Liver (tissue), 9 donors: ENCODE results near the gene VGLL4. TPM values are rescaled to one million over a fixed set of nuclear protein-coding genes. Genes with fewer than 3 reads are reported as not detected.

Experiments
- DNase-seq: peaks from one replicate; pipeline ENCODE4 v3.0.0-alpha.2; 2017; ENCODE audit warnings: low spot score
- H3K27ac ChIP-seq, 2 donors: one replicate each; pipeline ENCODE4 v1.7.0; 2013; ENCODE audit warnings: inconsistent platforms in 2 of 2, low read length in 2 of 2, control low read depth in 1 of 2, low read depth in 1 of 2, mild to moderate bottlenecking in 1 of 2
- H3K27me3 ChIP-seq, 4 donors: one replicate each; pipeline versions ENCODE4 v1.6.1 to v1.7.0; 2013; ENCODE audit warnings: low read length in 3 of 4, inconsistent platforms in 1 of 4, mild to moderate bottlenecking in 1 of 4, moderate library complexity in 1 of 4; ENCODE audit not compliant: control insufficient read depth in 4 of 4, insufficient read depth in 4 of 4
- H3K36me3 ChIP-seq, 4 donors: one replicate each; pipeline versions ENCODE4 v1.6.1 to v1.7.0; 2013; ENCODE audit warnings: low read length in 3 of 4, mild to moderate bottlenecking in 3 of 4, low read depth in 1 of 4, moderate library complexity in 1 of 4; ENCODE audit not compliant: control insufficient read depth in 4 of 4, insufficient read depth in 3 of 4
- H3K4me1 ChIP-seq, 4 donors: one replicate each; pipeline versions ENCODE4 v1.6.1 to v1.7.0; 2013; ENCODE audit warnings: low read length in 3 of 4, mild to moderate bottlenecking in 3 of 4, moderate library complexity in 1 of 4; ENCODE audit not compliant: control insufficient read depth in 4 of 4, insufficient read depth in 4 of 4
- H3K4me3 ChIP-seq, 3 donors: one replicate each; pipeline versions ENCODE4 v1.6.1 to v1.7.0; 2013; ENCODE audit warnings: low read length in 3 of 3, control low read depth in 1 of 3, low read depth in 1 of 3, mild to moderate bottlenecking in 1 of 3
- H3K9ac ChIP-seq, 2 donors: one replicate each; pipeline ENCODE4 v1.7.0; 2013; ENCODE audit warnings: low read length in 2 of 2, mild to moderate bottlenecking in 2 of 2, moderate library complexity in 2 of 2, control low read depth in 1 of 2, low read depth in 1 of 2
- H3K9me3 ChIP-seq, 4 donors: one replicate each; pipeline versions ENCODE4 v1.6.1 to v1.7.0; 2013; ENCODE audit warnings: low read length in 3 of 4; ENCODE audit not compliant: control insufficient read depth in 4 of 4
- EGR1 ChIP-seq, 2 donors: IDR thresholded peaks; 2 replicates each; pipeline ENCODE4 v1.6.1; 2016 to 2018; ENCODE audit warnings: antibody characterized with exemption in 2 of 2, low read depth in 2 of 2
- FOXA1 ChIP-seq: IDR thresholded peaks from 2 replicates; pipeline ENCODE4 v1.6.1; 2016; ENCODE audit warnings: antibody characterized with exemption
- FOXA2 ChIP-seq: IDR thresholded peaks from 2 replicates; pipeline ENCODE4 v1.6.1; 2016; ENCODE audit warnings: antibody characterized with exemption
- GABPA ChIP-seq, 2 donors: IDR thresholded peaks in 1 of 2; conservative IDR thresholded peaks in 1 of 2; 2 replicates each; pipeline ENCODE4 v1.6.1; 2016; ENCODE audit warnings: antibody characterized with exemption in 2 of 2, mild to moderate bottlenecking in 1 of 2, moderate library complexity in 1 of 2
- HNF4A ChIP-seq, 2 donors: conservative IDR thresholded peaks; 2 replicates each; pipeline ENCODE4 v1.6.1; 2016; ENCODE audit warnings: antibody characterized with exemption in 2 of 2, mild to moderate bottlenecking in 2 of 2
- HNF4G ChIP-seq: IDR thresholded peaks from 2 replicates; pipeline ENCODE4 v1.6.1; 2016; ENCODE audit warnings: antibody characterized with exemption
- JUND ChIP-seq, 2 donors: IDR thresholded peaks; 2 replicates each; pipeline ENCODE4 v1.6.1; 2016; ENCODE audit warnings: antibody characterized with exemption in 2 of 2
- NR2F2 ChIP-seq: IDR thresholded peaks from 2 replicates; pipeline ENCODE4 v1.6.1; 2016; ENCODE audit warnings: antibody characterized with exemption
- RAD21 ChIP-seq, 2 donors: IDR thresholded peaks; 2 replicates each; pipeline ENCODE4 v1.6.1; 2016; ENCODE audit warnings: antibody characterized with exemption in 2 of 2, mild to moderate bottlenecking in 2 of 2
- RXRA ChIP-seq, 2 donors: IDR thresholded peaks; 2 replicates each; pipeline ENCODE4 v1.6.1; 2017 to 2018; ENCODE audit warnings: antibody characterized with exemption in 2 of 2, mild to moderate bottlenecking in 1 of 2
- SP1 ChIP-seq: IDR thresholded peaks from 2 replicates; pipeline ENCODE4 v1.6.1; 2018; ENCODE audit warnings: antibody characterized with exemption, mild to moderate bottlenecking
- TAF1 ChIP-seq: conservative IDR thresholded peaks from 2 replicates; pipeline ENCODE4 v1.6.1; 2016; ENCODE audit warnings: antibody characterized with exemption, mild to moderate bottlenecking
- YY1 ChIP-seq: IDR thresholded peaks from 2 replicates; pipeline ENCODE4 v1.6.1; 2016; ENCODE audit warnings: antibody characterized with exemption, mild to moderate bottlenecking
- WGBS: extraction: QIAGEN DNeasy Blood & Tissue Kit; methylation state at CpG from one replicate; pipeline ENCODE4 v1.1.7; 2013; 5-methylcytosine and 5-hydroxymethylcytosine counted together
- polyA plus RNA-seq, 2 donors: library from polyadenylated mRNA; stranded (reverse) in 1 of 2; unstranded in 1 of 2; fragments of 200-250 nt in 1 of 2; fragments of >200 nt in 1 of 2; fragmentation: Nextera tagmentation in 1 of 2; extraction: Ambion mirVana in 1 of 2; gene quantifications; one replicate each; pipeline versions ENCODE4 v1.2.1 to v1.2.3, GENCODE V29; 2013 to 2015
- total RNA-seq, 2 donors: library from RNA; depleted of rRNA; stranded (reverse); fragments of >200 nt; gene quantifications; one replicate each; pipeline ENCODE4 v1.2.3, GENCODE V29; 2014
- TF ChIP-seq, protein P1 (sequence below): IDR thresholded peaks from 2 replicates; pipeline ENCODE4 v1.6.1; 2016; ENCODE audit warnings: antibody characterized with exemption
- TF ChIP-seq, protein P2 (sequence below): IDR thresholded peaks from 2 replicates; pipeline ENCODE4 v1.6.1; 2016; ENCODE audit warnings: antibody characterized with exemption
- TF ChIP-seq, protein P3 (sequence below): IDR thresholded peaks from 2 replicates; pipeline ENCODE4 v1.6.1; 2016; ENCODE audit warnings: antibody characterized with exemption
- TF ChIP-seq, protein P4 (sequence below): fragments of 150-350 bp; IDR thresholded peaks from 2 replicates; pipeline ENCODE4 v1.5.1; 2017; ENCODE audit warnings: improper control_type of control experiment, low read depth, low read length; ENCODE audit not compliant: missing input control
- TF ChIP-seq, protein P5 (sequence below): IDR thresholded peaks from 2 replicates; pipeline ENCODE4 v1.6.1; 2016; ENCODE audit warnings: antibody characterized with exemption, mild to moderate bottlenecking
- donor health status: healthy.
- donor health status: healthy.
- donor health status: healthy.
- donor health status: healthy.
- donor health status: healthy.

Gene VGLL4
- total and polyA plus RNA-seq, 4 donors: 7.2 to 27.9 (median 13.0) TPM

DNA sequence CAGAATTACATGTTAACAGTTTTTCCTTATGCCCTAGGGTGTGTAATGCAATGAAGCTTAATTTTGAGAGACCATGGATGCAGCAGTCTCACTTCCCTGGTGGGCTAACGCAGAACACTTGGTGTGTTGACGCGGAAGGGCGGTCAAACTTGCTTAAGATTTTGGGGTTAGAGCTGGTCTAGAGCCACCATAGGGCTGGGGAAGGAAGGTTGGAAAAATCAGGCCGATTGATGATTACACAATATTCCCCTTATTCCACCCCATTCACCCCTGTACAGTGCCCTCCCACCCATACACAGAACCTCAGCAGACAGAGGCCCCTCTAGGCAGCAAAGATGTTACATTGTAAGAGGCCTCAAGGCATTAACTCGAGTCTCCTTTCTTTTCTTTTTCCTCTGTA, 24.3 kb downstream of the VGLL4 start:
- no peak for TF ChIP-seq NR2F2
- no peak for TF ChIP-seq TAF1
- TF ChIP-seq SP1: no peak
- TF ChIP-seq, protein P1, sequence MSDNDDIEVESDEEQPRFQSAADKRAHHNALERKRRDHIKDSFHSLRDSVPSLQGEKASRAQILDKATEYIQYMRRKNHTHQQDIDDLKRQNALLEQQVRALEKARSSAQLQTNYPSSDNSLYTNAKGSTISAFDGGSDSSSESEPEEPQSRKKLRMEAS: no peak
- no peak for TF ChIP-seq YY1
- no peak for TF ChIP-seq FOXA1
- no peak for TF ChIP-seq EGR1 (IDR thresholded peaks at IDR 0.05; ENCODE audit: low read depth in 2 of 2)
- TF ChIP-seq JUND (IDR thresholded peaks at IDR 0.05): no peak
- TF ChIP-seq, protein P2, sequence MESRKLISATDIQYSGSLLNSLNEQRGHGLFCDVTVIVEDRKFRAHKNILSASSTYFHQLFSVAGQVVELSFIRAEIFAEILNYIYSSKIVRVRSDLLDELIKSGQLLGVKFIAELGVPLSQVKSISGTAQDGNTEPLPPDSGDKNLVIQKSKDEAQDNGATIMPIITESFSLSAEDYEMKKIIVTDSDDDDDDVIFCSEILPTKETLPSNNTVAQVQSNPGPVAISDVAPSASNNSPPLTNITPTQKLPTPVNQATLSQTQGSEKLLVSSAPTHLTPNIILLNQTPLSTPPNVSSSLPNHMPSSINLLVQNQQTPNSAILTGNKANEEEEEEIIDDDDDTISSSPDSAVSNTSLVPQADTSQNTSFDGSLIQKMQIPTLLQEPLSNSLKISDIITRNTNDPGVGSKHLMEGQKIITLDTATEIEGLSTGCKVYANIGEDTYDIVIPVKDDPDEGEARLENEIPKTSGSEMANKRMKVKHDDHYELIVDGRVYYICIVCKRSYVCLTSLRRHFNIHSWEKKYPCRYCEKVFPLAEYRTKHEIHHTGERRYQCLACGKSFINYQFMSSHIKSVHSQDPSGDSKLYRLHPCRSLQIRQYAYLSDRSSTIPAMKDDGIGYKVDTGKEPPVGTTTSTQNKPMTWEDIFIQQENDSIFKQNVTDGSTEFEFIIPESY: no peak
- TF ChIP-seq, protein P3, sequence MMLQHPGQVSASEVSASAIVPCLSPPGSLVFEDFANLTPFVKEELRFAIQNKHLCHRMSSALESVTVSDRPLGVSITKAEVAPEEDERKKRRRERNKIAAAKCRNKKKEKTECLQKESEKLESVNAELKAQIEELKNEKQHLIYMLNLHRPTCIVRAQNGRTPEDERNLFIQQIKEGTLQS: no peak
- no peak for TF ChIP-seq GABPA (IDR thresholded peaks at IDR 0.05 in 1 of 2, conservative IDR thresholded peaks at IDR 0.05 in 1 of 2)
- TF ChIP-seq, protein P4, sequence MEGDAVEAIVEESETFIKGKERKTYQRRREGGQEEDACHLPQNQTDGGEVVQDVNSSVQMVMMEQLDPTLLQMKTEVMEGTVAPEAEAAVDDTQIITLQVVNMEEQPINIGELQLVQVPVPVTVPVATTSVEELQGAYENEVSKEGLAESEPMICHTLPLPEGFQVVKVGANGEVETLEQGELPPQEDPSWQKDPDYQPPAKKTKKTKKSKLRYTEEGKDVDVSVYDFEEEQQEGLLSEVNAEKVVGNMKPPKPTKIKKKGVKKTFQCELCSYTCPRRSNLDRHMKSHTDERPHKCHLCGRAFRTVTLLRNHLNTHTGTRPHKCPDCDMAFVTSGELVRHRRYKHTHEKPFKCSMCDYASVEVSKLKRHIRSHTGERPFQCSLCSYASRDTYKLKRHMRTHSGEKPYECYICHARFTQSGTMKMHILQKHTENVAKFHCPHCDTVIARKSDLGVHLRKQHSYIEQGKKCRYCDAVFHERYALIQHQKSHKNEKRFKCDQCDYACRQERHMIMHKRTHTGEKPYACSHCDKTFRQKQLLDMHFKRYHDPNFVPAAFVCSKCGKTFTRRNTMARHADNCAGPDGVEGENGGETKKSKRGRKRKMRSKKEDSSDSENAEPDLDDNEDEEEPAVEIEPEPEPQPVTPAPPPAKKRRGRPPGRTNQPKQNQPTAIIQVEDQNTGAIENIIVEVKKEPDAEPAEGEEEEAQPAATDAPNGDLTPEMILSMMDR: no peak
- no peak for TF ChIP-seq FOXA2
- TF ChIP-seq RXRA (IDR thresholded peaks at IDR 0.05): no peak
- TF ChIP-seq, protein P5, sequence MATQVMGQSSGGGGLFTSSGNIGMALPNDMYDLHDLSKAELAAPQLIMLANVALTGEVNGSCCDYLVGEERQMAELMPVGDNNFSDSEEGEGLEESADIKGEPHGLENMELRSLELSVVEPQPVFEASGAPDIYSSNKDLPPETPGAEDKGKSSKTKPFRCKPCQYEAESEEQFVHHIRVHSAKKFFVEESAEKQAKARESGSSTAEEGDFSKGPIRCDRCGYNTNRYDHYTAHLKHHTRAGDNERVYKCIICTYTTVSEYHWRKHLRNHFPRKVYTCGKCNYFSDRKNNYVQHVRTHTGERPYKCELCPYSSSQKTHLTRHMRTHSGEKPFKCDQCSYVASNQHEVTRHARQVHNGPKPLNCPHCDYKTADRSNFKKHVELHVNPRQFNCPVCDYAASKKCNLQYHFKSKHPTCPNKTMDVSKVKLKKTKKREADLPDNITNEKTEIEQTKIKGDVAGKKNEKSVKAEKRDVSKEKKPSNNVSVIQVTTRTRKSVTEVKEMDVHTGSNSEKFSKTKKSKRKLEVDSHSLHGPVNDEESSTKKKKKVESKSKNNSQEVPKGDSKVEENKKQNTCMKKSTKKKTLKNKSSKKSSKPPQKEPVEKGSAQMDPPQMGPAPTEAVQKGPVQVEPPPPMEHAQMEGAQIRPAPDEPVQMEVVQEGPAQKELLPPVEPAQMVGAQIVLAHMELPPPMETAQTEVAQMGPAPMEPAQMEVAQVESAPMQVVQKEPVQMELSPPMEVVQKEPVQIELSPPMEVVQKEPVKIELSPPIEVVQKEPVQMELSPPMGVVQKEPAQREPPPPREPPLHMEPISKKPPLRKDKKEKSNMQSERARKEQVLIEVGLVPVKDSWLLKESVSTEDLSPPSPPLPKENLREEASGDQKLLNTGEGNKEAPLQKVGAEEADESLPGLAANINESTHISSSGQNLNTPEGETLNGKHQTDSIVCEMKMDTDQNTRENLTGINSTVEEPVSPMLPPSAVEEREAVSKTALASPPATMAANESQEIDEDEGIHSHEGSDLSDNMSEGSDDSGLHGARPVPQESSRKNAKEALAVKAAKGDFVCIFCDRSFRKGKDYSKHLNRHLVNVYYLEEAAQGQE: no peak
- no peak for TF ChIP-seq HNF4A (conservative IDR thresholded peaks at IDR 0.05)
- TF ChIP-seq HNF4G: no peak
- TF ChIP-seq RAD21 (IDR thresholded peaks at IDR 0.05): no peak

More for the DNA sequence above, 24.3 kb downstream of the VGLL4 start:
- no peak for DNase-seq
- Histone ChIP-seq H3K4me3 (no peak overlapping the region), H3K9me3 (no peaks in the 10 kb centered on the region), H3K9ac (no peak overlapping the region), H3K27ac (no peak overlapping the region), H3K27me3 (no peaks in the 10 kb centered on the region), H3K36me3 (no peaks in the 10 kb centered on the region), H3K4me1 (peaks cover 0 to 2% (median 0%) of the 10 kb centered on the region in 4 donors)
- 81% methylated on average over 6 of the region's 6 CpGs for WGBS
